Measurements from ENCODE around the gene USP3.
"Not testable (repeated sequence)": the region's sequence is repeated elsewhere in the genome, so short reads cannot be mapped to it uniquely, and the experiment has no call there.

- TF ChIP-seq CEBPB (IDR thresholded peaks at IDR 0.05; ENCODE audit: low read depth, low read length); MAZ (IDR thresholded peaks at IDR 0.05; ENCODE audit: borderline replicate concordance, low read depth, low read length): not testable (repeated sequence)
Measured at GRCh38 chr15:63520462-63520861, 16.1 kb downstream of the USP3 start.
